Measurements from ENCODE around the gene ODAD4.

The ODAD4 gene

GRCh38 chr17:41932816-41933389 lies 2.5 kb downstream of the ODAD4 start:
- FAIRE-seq (no peak), DNase-seq (ENCODE audit: insufficient read length) (no peak)
- TF ChIP-seq POLR2A (IDR thresholded peaks at IDR 0.05; ENCODE audit: low read depth, low read length) = no peak
- TF ChIP-seq POLR2AphosphoS5 (IDR thresholded peaks at IDR 0.05; ENCODE audit: low read depth, low read length) = no peak
- no peak for TF ChIP-seq TAF1 (IDR thresholded peaks at IDR 0.05; ENCODE audit: borderline replicate concordance, low read depth, low read length)

GRCh38 chr17:41935641-41936040 lies 5.2 kb downstream of the ODAD4 start:
- FAIRE-seq (no peak), DNase-seq (ENCODE audit: insufficient read length) (no peak)
- TF ChIP-seq POLR2A (IDR thresholded peaks at IDR 0.05; ENCODE audit: low read depth, low read length) = no peak
- TF ChIP-seq POLR2AphosphoS5 (IDR thresholded peaks at IDR 0.05; ENCODE audit: low read depth, low read length) = no peak
- TF ChIP-seq TAF1 (IDR thresholded peaks at IDR 0.05; ENCODE audit: borderline replicate concordance, low read depth, low read length) = no peak

- FAIRE-seq (no peak), DNase-seq (ENCODE audit: insufficient read length) (no peak)
- TF ChIP-seq POLR2AphosphoS5 (IDR thresholded peaks at IDR 0.05; ENCODE audit: low read depth, low read length) (no peak), TAF1 (IDR thresholded peaks at IDR 0.05; ENCODE audit: borderline replicate concordance, low read depth, low read length) (no peak), POLR2A (IDR thresholded peaks at IDR 0.05; ENCODE audit: low read depth, low read length) (no peak)
These were observed 7.8 kb downstream of the ODAD4 start for GRCh38 chr17:41937970-41938954.

- TF ChIP-seq POLR2AphosphoS5 (IDR thresholded peaks at IDR 0.05; ENCODE audit: low read depth, low read length) (no peak), TAF1 (IDR thresholded peaks at IDR 0.05; ENCODE audit: borderline replicate concordance, low read depth, low read length) (no peak), POLR2A (IDR thresholded peaks at IDR 0.05; ENCODE audit: low read depth, low read length) (no peak)
- DNase-seq (ENCODE audit: insufficient read length) (no peak), FAIRE-seq (no peak)
These were observed 8.8 kb downstream of the ODAD4 start for GRCh38 chr17:41939044-41939692.

GRCh38 chr17:41939693-41940090 lies 9.3 kb downstream of the ODAD4 start:
- TF ChIP-seq POLR2A (IDR thresholded peaks at IDR 0.05; ENCODE audit: low read depth, low read length) (no peak), TAF1 (IDR thresholded peaks at IDR 0.05; ENCODE audit: borderline replicate concordance, low read depth, low read length) (no peak), POLR2AphosphoS5 (IDR thresholded peaks at IDR 0.05; ENCODE audit: low read depth, low read length) (no peak)
- DNase-seq (ENCODE audit: insufficient read length) (no peak), FAIRE-seq (no peak)

- FAIRE-seq = no peak
- DNase-seq (ENCODE audit: insufficient read length) = no peak
- TF ChIP-seq TAF1 (IDR thresholded peaks at IDR 0.05; ENCODE audit: borderline replicate concordance, low read depth, low read length) (no peak), POLR2A (IDR thresholded peaks at IDR 0.05; ENCODE audit: low read depth, low read length) (no peak), POLR2AphosphoS5 (IDR thresholded peaks at IDR 0.05; ENCODE audit: low read depth, low read length) (no peak)
These were observed 10.8 kb downstream of the ODAD4 start for GRCh38 chr17:41941168-41941567.

- TF ChIP-seq POLR2A (IDR thresholded peaks at IDR 0.05; ENCODE audit: low read depth, low read length) = no peak
- TF ChIP-seq POLR2AphosphoS5 (IDR thresholded peaks at IDR 0.05; ENCODE audit: low read depth, low read length) = no peak
- no peak for TF ChIP-seq TAF1 (IDR thresholded peaks at IDR 0.05; ENCODE audit: borderline replicate concordance, low read depth, low read length)
- no peak for DNase-seq (ENCODE audit: insufficient read length)
- no peak for FAIRE-seq
These were observed 12.4 kb downstream of the ODAD4 start for GRCh38 chr17:41942626-41943373.

- TF ChIP-seq POLR2A (IDR thresholded peaks at IDR 0.05; ENCODE audit: low read depth, low read length) (no peak), POLR2AphosphoS5 (IDR thresholded peaks at IDR 0.05; ENCODE audit: low read depth, low read length) (no peak), TAF1 (IDR thresholded peaks at IDR 0.05; ENCODE audit: borderline replicate concordance, low read depth, low read length) (no peak)
- DNase-seq (ENCODE audit: insufficient read length) (no peak), FAIRE-seq (no peak)
These were observed 13.1 kb downstream of the ODAD4 start for GRCh38 chr17:41943492-41943891.

GRCh38 chr17:41944943-41945342 lies 14.5 kb downstream of the ODAD4 start:
- TF ChIP-seq POLR2A (IDR thresholded peaks at IDR 0.05; ENCODE audit: low read depth, low read length) (no peak), POLR2AphosphoS5 (IDR thresholded peaks at IDR 0.05; ENCODE audit: low read depth, low read length) (no peak), TAF1 (IDR thresholded peaks at IDR 0.05; ENCODE audit: borderline replicate concordance, low read depth, low read length) (no peak)
- DNase-seq (ENCODE audit: insufficient read length) (no peak), FAIRE-seq (no peak)

GRCh38 chr17:41948762-41949460 lies 18.5 kb downstream of the ODAD4 start:
- TF ChIP-seq POLR2AphosphoS5 (IDR thresholded peaks at IDR 0.05; ENCODE audit: low read depth, low read length) (no peak), TAF1 (IDR thresholded peaks at IDR 0.05; ENCODE audit: borderline replicate concordance, low read depth, low read length) (no peak), POLR2A (IDR thresholded peaks at IDR 0.05; ENCODE audit: low read depth, low read length) (no peak)
- FAIRE-seq (no peak), DNase-seq (ENCODE audit: insufficient read length) (no peak)

Data from GM12892 (cell line).